ENCODE measurements around the gene REPS2.

DNA sequence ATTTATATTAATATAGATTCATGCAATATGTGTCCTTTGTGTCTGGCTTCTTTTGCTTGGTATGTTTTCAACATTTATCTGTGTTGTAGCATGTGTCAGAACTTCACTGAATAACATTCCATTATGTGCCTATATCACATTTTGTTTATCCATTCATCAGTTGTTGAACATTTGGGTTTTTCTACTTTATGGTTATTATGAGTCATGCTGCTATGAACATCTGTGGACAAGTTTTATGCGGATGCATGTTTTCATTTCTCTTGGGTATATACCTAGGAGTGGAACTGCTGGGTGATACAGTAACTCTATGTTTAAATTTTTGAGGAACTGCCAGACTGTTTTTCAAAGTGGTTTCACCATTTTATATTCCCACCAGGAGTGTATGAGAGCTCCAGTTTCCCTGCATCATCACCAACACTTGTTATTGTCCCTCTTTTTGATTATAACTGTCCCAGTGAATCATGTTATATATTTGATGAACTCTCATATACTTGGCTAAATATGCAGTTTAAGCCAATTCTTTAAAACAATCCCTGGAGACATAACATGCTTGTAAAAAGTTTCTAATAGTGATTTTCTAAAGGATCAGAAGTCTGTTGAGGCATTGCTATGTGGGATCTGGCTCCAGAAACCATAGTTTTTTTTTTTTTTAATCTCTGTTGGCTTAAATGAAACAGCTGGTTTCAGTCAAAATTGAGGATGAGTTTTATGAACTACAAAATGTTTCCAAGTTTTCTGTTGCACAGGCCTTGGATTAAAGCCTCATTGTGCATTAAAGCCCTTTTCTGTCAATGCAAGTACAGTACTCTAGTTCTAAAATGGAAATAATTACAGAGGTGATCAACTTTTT is 21.6 kb upstream of the REPS2 start:
- TF ChIP-seq POLR2A (IDR thresholded peaks at IDR 0.05) = no peak
- no peak for TF ChIP-seq POLR2AphosphoS5 (IDR thresholded peaks at IDR 0.05)

Measured in transverse colon (tissue), 3 donors.